ENCODE results near the gene DDX3X.

DDX3X gene

GRCh38 chrX:41327341-41327740 is 6.6 kb upstream of the DDX3X start:
- no peak overlapping the region for H3K4me3 ChIP-seq (ENCODE audit: low read depth, low read length)

- H3K4me3 ChIP-seq (ENCODE audit: low read depth, low read length): no peak overlapping the region
Observed at GRCh38 chrX:41329101-41329500, 4.9 kb upstream of the DDX3X start.

- H3K4me3 ChIP-seq (ENCODE audit: low read depth, low read length): peak overlapping the region; percentile 27
Observed at GRCh38 chrX:41332005-41332404, 2.0 kb upstream of the DDX3X start.

- peak overlapping the region; percentile 27 for H3K4me3 ChIP-seq (ENCODE audit: low read depth, low read length)
Observed at GRCh38 chrX:41332408-41333002, 1.5 kb upstream of the DDX3X start.

- H3K4me3 ChIP-seq (ENCODE audit: low read depth, low read length): peak overlapping the region; percentile 92
Observed at GRCh38 chrX:41333003-41333743, 789 bp upstream of the DDX3X start.

GRCh38 chrX:41334363-41335197 is 618 bp downstream of the DDX3X start:
- peak overlapping the region; percentile 92 for H3K4me3 ChIP-seq (ENCODE audit: low read depth, low read length)

- H3K4me3 ChIP-seq (ENCODE audit: low read depth, low read length): peak overlapping the region; percentile 92
Observed at GRCh38 chrX:41335198-41335957, 1.4 kb downstream of the DDX3X start.

- H3K4me3 ChIP-seq (ENCODE audit: low read depth, low read length): peak overlapping the region; percentile 92
Observed at GRCh38 chrX:41335958-41336331, 2.0 kb downstream of the DDX3X start.

GRCh38 chrX:41336447-41336846 is 2.5 kb downstream of the DDX3X start:
- H3K4me3 ChIP-seq (ENCODE audit: low read depth, low read length): peak overlapping the region; percentile 92

GRCh38 chrX:41337140-41337539 is 3.2 kb downstream of the DDX3X start:
- peak overlapping the region; percentile 18 for H3K4me3 ChIP-seq (ENCODE audit: low read depth, low read length)

- no peak overlapping the region for H3K4me3 ChIP-seq (ENCODE audit: low read depth, low read length)
Observed at GRCh38 chrX:41338436-41338835, 4.5 kb downstream of the DDX3X start.

GRCh38 chrX:41339148-41339547 is 5.2 kb downstream of the DDX3X start:
- H3K4me3 ChIP-seq (ENCODE audit: low read depth, low read length): no peak overlapping the region

- no peak overlapping the region for H3K4me3 ChIP-seq (ENCODE audit: low read depth, low read length)
Observed at GRCh38 chrX:41344053-41344452, 10.1 kb downstream of the DDX3X start.

GRCh38 chrX:41347186-41347585 is 13.2 kb downstream of the DDX3X start:
- H3K4me3 ChIP-seq (ENCODE audit: low read depth, low read length): no peak overlapping the region

GRCh38 chrX:41348551-41348950 is 14.6 kb downstream of the DDX3X start:
- no peak overlapping the region for H3K4me3 ChIP-seq (ENCODE audit: low read depth, low read length)

GRCh38 chrX:41350150-41350975 is 16.4 kb downstream of the DDX3X start:
- H3K4me3 ChIP-seq (ENCODE audit: low read depth, low read length): no peak overlapping the region

- no peak overlapping the region for H3K4me3 ChIP-seq (ENCODE audit: low read depth, low read length)
Observed at GRCh38 chrX:41350976-41351569, 17.1 kb downstream of the DDX3X start.

GRCh38 chrX:41351923-41352322 is 18.0 kb downstream of the DDX3X start:
- no peak overlapping the region for H3K4me3 ChIP-seq (ENCODE audit: low read depth, low read length)

GRCh38 chrX:41352329-41352838 is 18.4 kb downstream of the DDX3X start:
- H3K4me3 ChIP-seq (ENCODE audit: low read depth, low read length): no peak overlapping the region

GRCh38 chrX:41353985-41354384 is 20.0 kb downstream of the DDX3X start:
- no peak overlapping the region for H3K4me3 ChIP-seq (ENCODE audit: low read depth, low read length)

Data from iPS-11a (cell line).